BJ (cell line): ENCODE measurements around the gene C5orf52. TPM values are rescaled to one million over a fixed set of nuclear protein-coding genes. Genes with fewer than 3 reads are reported as not detected.

Source experiments
- CTCF ChIA-PET: fragments of 350-600 bp; formaldehyde crosslinking; extraction: SDS; loops from one replicate; lab custom pipeline; 2021; ENCODE audit warnings: antibody characterized with exemption, inconsistent platforms; lab: Yijun Ruan, JAX
- POLR2A ChIA-PET: fragments of 300-600 bp; sonication (Branson Sonifier 250); formaldehyde crosslinking; extraction: SDS; loops from one replicate; lab custom pipeline; 2021; ENCODE audit warnings: antibody characterized with exemption; lab: Charles Lee
- DNase-seq: peaks from one replicate; pipeline ENCODE4 v3.0.0-alpha.2; 2011; ENCODE audit warnings: low read depth
- H3K27me3 ChIP-seq: 2 replicates; pipeline ENCODE4 v1.6.0; 2011; ENCODE audit warnings: low read length; ENCODE audit not compliant: control insufficient read depth, insufficient read depth
- H3K36me3 ChIP-seq: 2 replicates; pipeline ENCODE4 v1.5.1; 2011; ENCODE audit warnings: low read length; ENCODE audit not compliant: control insufficient read depth, insufficient read depth
- H3K4me3 ChIP-seq: 2 replicates; pipeline ENCODE4 v1.5.1; 2011; ENCODE audit warnings: low read depth, mild to moderate bottlenecking, control low read depth, low read length
- polyA plus RNA-seq: library from polyadenylated mRNA; depleted of rRNA; stranded (reverse); fragments of >200 nt; gene quantifications from 2 replicates; pipeline ENCODE4 v1.2.3, GENCODE V29; 2011
- TF ChIP-seq, protein P1 (sequence below): IDR thresholded peaks from 2 replicates; pipeline ENCODE4 v1.5.1; 2011; ENCODE audit warnings: low read depth, mild to moderate bottlenecking, control low read depth, inconsistent platforms, low read length, moderate library complexity; ENCODE audit not compliant: insufficient read depth

The C5orf52 gene
- polyA plus RNA-seq, 1 experiment = not detected

- ChIA-PET POLR2A (no interaction called here), CTCF (no interaction called here)
- DNase-seq = no peak
- TF ChIP-seq, protein P1, sequence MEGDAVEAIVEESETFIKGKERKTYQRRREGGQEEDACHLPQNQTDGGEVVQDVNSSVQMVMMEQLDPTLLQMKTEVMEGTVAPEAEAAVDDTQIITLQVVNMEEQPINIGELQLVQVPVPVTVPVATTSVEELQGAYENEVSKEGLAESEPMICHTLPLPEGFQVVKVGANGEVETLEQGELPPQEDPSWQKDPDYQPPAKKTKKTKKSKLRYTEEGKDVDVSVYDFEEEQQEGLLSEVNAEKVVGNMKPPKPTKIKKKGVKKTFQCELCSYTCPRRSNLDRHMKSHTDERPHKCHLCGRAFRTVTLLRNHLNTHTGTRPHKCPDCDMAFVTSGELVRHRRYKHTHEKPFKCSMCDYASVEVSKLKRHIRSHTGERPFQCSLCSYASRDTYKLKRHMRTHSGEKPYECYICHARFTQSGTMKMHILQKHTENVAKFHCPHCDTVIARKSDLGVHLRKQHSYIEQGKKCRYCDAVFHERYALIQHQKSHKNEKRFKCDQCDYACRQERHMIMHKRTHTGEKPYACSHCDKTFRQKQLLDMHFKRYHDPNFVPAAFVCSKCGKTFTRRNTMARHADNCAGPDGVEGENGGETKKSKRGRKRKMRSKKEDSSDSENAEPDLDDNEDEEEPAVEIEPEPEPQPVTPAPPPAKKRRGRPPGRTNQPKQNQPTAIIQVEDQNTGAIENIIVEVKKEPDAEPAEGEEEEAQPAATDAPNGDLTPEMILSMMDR = no peak
- Histone ChIP-seq H3K4me3 (no peak overlapping the region), H3K27me3 (no peaks in the 10 kb centered on the region), H3K36me3 (no peaks in the 10 kb centered on the region)
Measured at GRCh38 chr5:157703736-157704135, 32.4 kb downstream of the C5orf52 start.

DNA sequence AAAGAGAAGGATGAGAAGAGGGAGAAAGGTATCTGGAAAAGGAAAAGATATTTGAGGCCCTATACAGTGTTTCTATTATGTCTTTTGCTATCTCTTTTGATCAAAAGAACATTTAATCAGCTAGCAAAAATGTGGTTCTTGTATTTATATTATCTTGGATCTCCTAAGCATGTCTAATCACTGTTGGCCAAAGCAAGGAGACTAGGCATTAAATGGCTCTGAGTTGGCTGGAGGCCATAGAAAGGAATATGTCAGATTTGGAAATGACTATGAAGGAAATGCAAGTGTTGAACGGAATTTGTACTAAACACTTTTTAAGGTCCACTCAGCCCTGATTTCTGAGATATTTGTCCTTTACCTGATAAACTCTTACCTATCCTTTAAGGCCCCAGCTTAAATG lies 37.5 kb downstream of the C5orf52 start:
- no peaks in the 10 kb centered on the region for H3K36me3 ChIP-seq
- POLR2A ChIA-PET = no interaction called here
- CTCF ChIA-PET = interaction anchor here (0.7 to 1.1 kb wide), 4 partner anchors 9 to 40 kb away, joined by 3 to 4 read pairs (median 4); no protein-coding TSS in a partner anchor
- H3K4me3 ChIP-seq = no peak overlapping the region
- H3K27me3 ChIP-seq = no peaks in the 10 kb centered on the region
- TF ChIP-seq, protein P1 = no peak
- no peak for DNase-seq

DNA sequence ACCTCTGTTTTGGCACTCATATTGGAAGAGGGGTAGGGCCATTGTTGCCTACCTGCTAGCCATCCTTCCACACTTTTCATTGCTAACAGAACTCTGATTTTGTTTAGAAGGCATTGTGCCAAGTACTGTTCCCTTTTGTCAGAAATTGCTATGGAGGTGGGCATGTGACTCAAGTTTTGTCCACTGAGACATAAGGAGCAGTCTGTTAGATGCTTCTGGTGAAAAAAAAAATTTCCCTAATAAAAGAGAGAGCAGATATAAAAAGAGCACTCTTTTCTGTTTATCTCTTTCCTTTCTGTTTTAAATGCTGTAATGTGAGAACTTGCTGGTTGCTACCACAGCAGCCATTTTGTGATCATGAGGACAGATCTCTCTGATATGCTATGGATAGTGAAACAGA lies 38.0 kb downstream of the C5orf52 start:
- DNase-seq = no peak
- no peaks in the 10 kb centered on the region for H3K36me3 ChIP-seq
- no peak overlapping the region for H3K4me3 ChIP-seq
- TF ChIP-seq, protein P1 = no peak
- H3K27me3 ChIP-seq = no peaks in the 10 kb centered on the region
- ChIA-PET POLR2A (no interaction called here), CTCF (no interaction called here)

DNA sequence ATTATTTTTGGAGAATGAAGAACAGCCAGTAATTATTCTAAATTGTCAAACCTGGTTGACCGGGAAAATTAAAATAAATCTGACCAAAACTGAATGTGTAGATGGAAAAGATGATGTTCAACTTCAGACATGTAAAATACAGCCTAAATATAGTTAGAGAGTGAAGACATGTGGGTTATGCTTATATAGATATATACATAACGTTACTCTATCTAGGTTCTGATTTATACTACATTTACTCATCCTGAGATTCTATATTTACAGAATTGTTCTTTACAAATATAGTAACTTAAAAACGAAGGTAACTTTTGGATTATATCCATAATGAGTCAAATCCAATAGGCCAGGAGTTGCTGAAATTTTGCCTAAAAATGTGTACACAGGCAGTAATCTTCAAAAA lies 39.1 kb downstream of the C5orf52 start:
- TF ChIP-seq, protein P1 = no peak
- POLR2A ChIA-PET = interaction anchor here (0.6 kb wide), 1 partner anchor 21 kb away, joined by 9 read pairs; no protein-coding TSS in a partner anchor
- no peak for DNase-seq
- Histone ChIP-seq H3K27me3 (no peaks in the 10 kb centered on the region), H3K36me3 (no peaks in the 10 kb centered on the region), H3K4me3 (no peak overlapping the region)
- CTCF ChIA-PET = no interaction called here

GRCh38 chr5:157710882-157711281 lies 39.5 kb downstream of the C5orf52 start:
- H3K27me3 ChIP-seq = no peaks in the 10 kb centered on the region
- H3K4me3 ChIP-seq = no peak overlapping the region
- no peaks in the 10 kb centered on the region for H3K36me3 ChIP-seq
- ChIA-PET POLR2A (interaction anchor here (0.6 kb wide), 2 partner anchors 21 to 28 kb away, joined by 3 to 9 read pairs; no protein-coding TSS in a partner anchor), CTCF (no interaction called here)
- DNase-seq = peak; percentile 67
- TF ChIP-seq, protein P1 = no peak
